ENCODE results near the gene ZNF280A.

DNA sequence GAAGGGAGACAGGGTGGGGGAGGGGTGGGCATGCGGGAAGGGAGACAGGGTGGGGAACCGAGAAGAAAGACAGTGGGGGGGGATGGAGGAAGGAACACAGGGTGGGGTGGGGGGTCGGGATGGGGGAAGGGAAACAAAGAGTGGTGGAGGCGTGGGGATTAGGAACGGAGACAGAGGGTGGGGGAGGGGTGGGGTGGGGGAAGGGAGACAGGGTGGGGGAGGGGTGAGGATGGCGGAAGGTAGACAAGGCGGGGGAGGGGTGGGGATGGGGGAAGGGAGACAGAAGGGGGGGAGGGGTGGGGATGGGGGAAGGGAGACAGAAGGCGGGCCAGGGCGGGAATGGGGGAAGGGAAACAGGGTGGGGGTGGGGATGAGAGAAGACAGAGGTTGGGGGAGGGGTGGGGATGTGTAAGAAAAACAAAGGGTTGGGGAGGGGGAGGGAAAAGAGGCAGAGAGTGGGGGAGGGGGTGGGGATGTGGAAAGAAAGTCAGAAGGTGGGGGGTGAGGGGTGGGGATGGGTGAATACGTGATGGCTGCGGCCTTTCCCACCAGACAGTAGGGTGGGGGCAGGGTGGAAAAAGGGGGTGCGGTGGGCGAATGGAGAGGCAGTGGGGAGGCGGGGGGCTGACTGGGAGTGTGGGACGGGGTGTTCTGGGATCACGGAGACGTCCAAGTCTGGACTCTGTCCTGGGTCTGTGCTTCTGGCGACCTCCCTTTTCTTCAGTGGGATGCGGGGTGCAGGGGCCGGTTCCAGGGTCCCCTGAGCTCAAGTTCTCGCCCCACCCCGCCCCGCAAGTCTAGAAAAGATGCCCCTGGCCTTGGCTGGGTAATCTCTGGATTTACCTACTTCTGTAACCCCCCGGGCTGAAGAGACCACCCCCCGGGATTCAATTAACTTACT lies 38.3 kb upstream of the ZNF280A start:
- TF ChIP-seq, protein P1, sequence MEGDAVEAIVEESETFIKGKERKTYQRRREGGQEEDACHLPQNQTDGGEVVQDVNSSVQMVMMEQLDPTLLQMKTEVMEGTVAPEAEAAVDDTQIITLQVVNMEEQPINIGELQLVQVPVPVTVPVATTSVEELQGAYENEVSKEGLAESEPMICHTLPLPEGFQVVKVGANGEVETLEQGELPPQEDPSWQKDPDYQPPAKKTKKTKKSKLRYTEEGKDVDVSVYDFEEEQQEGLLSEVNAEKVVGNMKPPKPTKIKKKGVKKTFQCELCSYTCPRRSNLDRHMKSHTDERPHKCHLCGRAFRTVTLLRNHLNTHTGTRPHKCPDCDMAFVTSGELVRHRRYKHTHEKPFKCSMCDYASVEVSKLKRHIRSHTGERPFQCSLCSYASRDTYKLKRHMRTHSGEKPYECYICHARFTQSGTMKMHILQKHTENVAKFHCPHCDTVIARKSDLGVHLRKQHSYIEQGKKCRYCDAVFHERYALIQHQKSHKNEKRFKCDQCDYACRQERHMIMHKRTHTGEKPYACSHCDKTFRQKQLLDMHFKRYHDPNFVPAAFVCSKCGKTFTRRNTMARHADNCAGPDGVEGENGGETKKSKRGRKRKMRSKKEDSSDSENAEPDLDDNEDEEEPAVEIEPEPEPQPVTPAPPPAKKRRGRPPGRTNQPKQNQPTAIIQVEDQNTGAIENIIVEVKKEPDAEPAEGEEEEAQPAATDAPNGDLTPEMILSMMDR (conservative IDR thresholded peaks at IDR 0.05; ENCODE audit: low read depth, low read length), result no peak
- TF ChIP-seq EZH2 (IDR thresholded peaks at IDR 0.05; ENCODE audit: low read length, unreplicated experiment), result no peak

Measured in PC-3 (cell line).